CD1c-positive myeloid dendritic cell (primary cell): ENCODE data around the gene CDC14A.
"Not testable (repeated sequence)": the region's sequence is repeated elsewhere in the genome, so short reads cannot be mapped to it uniquely, and the experiment has no call there.

Experiments
- DNase-seq: peaks from one replicate; pipeline ENCODE4 v3.0.0-alpha.2; 2016; ENCODE audit errors: extremely low spot score

Gene CDC14A

DNA sequence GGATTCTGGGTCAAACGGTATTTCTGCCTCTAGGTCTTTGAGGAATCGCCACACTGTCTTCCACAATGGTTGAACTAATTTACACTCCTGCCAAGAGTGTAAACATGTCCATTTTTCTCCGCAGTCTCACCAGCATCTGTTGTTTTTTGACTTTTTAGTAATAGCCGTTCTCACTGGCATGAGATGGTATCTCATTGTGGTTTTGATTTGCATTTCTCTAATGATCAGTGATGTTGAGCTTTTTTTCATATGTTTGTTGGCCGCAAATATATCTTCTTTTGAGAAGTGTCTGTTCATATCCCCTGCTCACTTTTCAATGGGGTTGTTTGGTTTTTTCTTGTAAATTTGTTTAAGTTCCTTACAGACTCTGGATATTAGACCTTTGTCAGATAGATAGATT, 53.6 kb downstream of the CDC14A start:
- not testable (repeated sequence) for DNase-seq

DNA sequence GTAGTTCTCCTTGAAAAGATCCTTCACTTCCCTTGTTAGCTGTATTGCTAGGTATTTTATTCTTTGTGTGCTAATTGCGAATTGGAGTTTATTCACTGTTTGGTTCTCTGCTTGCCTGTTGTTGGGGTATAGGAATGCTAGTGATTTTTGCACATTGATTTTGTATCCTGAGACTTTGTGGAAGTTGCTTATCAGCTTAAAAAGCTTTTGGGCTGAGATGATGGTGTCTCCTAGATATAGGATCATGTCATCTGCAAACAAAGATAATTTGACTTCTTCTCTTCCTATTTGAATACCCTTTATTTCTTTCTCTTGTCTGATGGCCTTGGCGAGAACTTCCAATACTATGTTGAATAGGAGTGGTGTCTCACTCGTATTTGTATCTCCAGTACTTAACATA, 55.1 kb downstream of the CDC14A start:
- not testable (repeated sequence) for DNase-seq

GRCh38 chr1:100411019-100411418, 58.7 kb downstream of the CDC14A start:
- no peak for DNase-seq

DNA sequence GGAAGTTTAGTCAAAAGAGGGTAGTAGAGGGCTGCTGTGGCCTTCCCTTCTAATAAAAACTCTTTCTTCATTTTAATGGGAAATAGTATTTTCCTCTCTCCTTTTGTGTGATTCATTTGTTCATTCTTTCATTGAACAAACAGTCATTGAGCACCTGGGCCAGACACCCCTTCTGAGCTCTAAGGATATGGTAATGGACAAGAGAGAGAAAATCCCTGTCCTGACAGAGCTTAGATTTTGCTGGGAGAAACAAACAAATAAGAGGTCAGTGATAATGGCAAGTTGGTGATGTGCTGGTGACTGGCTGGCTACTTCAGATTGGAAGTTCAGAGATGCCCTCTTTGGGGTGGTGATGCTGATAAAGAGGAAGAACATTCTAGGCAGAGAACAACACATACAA, 59.3 kb downstream of the CDC14A start:
- DNase-seq, result no peak

DNA sequence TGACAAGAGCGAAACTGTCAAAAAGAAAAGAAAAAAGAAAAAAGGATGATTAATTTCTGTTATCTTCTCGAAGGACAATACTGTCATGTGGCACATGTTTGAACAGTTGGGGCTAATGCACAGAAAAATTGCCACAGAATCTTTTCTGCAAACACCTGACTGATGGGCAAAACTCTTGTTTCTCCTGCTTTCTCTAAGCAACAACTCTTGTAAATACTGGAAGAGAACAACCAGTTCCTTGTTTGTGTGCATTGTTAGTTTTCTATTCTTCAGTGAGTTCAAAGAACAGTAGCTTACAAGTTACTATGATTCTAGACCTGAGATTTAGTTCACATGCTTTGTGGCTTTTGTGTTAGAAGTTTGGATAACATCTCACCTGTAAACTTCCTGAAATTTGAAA, 60.7 kb downstream of the CDC14A start:
- no peak for DNase-seq

- no peak for DNase-seq
Measured at GRCh38 chr1:100414693-100415497, 62.6 kb downstream of the CDC14A start.

DNA sequence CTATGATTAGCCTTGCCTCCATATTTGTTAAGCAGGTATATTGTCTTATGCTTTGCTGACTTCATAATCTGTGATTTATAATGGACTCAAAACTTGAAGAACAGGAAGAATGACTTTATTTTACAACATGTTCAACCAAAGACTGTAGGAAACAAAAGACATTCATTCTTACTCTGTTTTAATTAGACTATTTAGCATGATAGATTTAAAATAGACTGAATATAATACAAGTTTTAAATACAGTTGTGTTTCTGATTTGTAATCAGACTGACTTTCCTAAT, 63.1 kb downstream of the CDC14A start:
- no peak for DNase-seq

GRCh38 chr1:100419072-100419471, 66.8 kb downstream of the CDC14A start:
- no peak for DNase-seq

- DNase-seq, result no peak
Measured at GRCh38 chr1:100422065-100422464, 69.8 kb downstream of the CDC14A start.

- no peak for DNase-seq
Measured at GRCh38 chr1:100423832-100424337, 71.6 kb downstream of the CDC14A start.

- DNase-seq, result no peak
Measured at GRCh38 chr1:100428160-100428559, 75.9 kb downstream of the CDC14A start.

GRCh38 chr1:100430325-100430756, 78.0 kb downstream of the CDC14A start:
- DNase-seq, result no peak

- no peak for DNase-seq
Measured at GRCh38 chr1:100431954-100432353, 79.6 kb downstream of the CDC14A start.

GRCh38 chr1:100433563-100433962, 81.3 kb downstream of the CDC14A start:
- no peak for DNase-seq

- DNase-seq, result no peak
Measured at GRCh38 chr1:100434831-100435230, 82.5 kb downstream of the CDC14A start.

GRCh38 chr1:100438375-100438774, 86.1 kb downstream of the CDC14A start:
- DNase-seq, result no peak

DNA sequence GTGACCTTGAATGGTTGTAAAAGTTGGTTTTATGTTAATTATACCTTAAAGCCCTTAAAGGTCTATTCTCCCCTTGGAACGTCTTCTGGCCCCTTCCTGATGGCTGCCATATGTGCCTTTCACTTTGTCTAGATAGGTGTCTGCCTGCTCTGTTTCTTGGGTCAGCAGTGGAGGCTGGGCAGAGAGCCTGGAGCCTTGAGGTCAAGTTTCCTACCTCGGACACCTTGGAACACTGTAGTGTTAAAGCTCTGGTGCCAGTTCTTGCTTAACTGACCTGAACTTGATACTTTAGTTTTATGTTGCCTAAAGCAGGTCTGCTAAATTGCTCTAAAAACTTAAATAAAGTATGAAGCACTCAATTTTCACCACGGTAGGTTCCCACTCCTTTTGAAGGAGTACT, 86.5 kb downstream of the CDC14A start:
- no peak for DNase-seq

DNA sequence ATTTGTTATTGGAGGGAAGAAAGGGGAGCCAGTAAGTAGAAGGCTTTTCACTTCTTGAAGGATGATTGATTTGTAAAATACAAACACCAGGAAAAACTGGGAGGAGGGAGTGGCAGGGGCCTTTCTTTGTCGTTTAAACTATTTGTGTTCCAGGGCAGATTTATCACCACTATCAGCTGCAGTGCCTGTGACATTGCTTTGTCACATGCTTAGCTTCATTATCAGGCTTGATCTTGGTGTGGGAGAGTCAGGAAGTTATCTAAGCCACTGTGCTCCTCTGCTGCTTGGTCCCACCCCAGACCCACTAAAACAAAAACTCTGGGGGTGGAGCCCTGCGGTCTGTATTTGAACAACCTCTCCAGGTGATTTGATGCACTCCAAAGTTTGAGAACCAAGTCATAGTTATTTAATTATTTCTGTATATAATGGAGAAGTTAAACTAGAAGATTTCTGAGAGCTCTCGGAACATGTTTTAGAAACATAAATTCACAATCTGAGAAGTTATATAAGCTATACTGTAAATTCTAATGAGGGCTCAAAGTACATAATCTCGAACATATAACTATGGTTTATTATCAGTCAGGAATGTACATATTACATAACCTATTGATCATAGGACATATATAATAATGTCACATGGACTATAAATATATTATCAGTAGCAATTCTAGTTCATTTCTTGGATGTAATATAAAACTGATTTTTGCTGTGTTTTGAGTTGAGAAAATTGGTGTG, 87.9 kb downstream of the CDC14A start:
- peak; percentile 31 for DNase-seq

DNA sequence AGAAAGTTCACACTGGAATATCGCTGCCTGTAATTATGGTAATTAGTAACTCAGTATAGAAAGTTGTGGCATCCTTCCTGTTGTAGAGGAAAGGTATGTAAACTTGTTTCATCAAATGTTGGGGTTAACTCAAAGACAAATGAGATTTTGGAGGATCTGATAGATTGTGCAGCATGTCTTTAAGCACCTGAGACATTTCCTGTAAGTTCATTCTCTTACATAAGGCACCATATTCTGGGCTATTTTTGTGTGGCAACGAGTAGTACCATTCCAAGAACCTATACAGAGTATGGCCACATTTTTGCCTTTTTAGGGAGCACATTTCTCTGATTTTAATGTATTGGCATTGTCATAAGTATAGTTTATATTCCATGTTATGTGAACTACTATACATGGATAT, 88.8 kb downstream of the CDC14A start:
- no peak for DNase-seq

DNA sequence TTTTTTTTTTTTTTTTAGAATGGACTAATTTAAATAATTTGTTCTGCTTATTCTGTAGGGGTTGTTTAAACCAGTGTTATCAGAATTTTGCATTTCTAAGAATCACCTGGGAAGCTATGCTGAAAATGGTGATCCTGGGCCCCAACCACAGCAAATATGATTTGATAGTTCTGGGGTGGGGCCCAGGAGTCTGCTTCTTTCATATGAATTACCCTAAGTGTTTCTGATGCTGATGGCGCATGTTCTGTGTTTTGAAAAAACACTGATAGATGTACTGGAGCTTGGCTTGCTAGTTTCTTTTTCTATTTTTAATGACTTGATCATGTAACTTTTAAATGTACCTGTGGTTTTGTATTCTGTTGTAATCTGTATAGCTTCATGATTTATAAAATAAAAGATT, 89.3 kb downstream of the CDC14A start:
- no peak for DNase-seq

DNA sequence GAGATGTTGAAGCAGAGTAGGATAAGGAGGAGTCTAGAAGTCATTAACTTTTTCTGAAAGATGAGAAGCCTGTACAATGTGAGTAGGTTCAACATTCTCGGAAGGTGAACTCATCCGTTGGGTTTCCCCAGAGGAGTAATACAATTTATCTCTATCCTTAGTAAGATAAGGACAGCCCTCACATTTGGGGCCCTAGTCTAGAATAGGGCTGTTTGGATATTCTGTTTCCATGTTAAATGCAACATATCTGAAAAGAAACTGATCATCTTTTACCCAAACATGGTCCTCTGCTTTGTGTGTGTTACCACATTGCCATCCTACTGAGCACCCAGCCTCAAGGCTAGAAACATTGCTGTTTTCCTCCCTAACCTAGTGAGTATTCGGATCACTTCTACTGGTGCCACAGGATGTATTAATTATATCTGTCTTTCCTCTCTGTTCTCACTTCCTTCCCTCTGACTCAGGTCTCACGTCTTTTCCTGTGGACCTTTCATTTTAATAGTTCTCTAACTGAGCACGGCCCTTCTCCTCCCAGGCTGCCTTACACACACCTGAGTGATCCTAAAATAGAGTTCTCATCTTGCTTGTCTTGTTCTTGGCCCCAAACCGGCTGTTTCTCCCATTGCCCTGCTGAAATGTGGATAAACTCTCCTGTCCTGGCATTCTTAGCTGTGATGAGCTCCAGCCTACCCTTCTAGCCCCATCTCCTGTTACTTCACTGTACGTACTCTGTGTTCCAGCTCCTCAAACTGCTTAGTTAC, 91.7 kb downstream of the CDC14A start:
- DNase-seq, result no peak

- peak; percentile 52 for DNase-seq
Measured at GRCh38 chr1:100445565-100445964, 93.3 kb downstream of the CDC14A start.

- DNase-seq, result no peak
Measured at GRCh38 chr1:100448366-100448765, 96.1 kb downstream of the CDC14A start.
